Thymus (tissue), 11 donors: Measurements from ENCODE around the gene FAM13A. TPM values are rescaled to one million over a fixed set of nuclear protein-coding genes. Genes with fewer than 3 reads are reported as not detected.

Experiments
- DNase-seq, 9 donors: peaks; one replicate each; pipeline ENCODE4 v3.0.0-alpha.2; 2013; ENCODE audit warnings: low spot score in 9 of 9, low read depth in 6 of 9, missing footprints in 1 of 9
- H3K27ac ChIP-seq, 2 donors: one replicate each; pipeline ENCODE4 v1.5.1; 2013; ENCODE audit warnings: control low read depth in 1 of 2, low read depth in 1 of 2, low read length in 1 of 2, mild to moderate bottlenecking in 1 of 2, moderate library complexity in 1 of 2
- H3K27me3 ChIP-seq, 2 donors: one replicate each; pipeline ENCODE4 v1.5.1; 2013; ENCODE audit warnings: low read length in 1 of 2; ENCODE audit not compliant: control insufficient read depth in 2 of 2, insufficient read depth in 1 of 2
- H3K36me3 ChIP-seq, 2 donors: one replicate each; pipeline ENCODE4 v1.5.1; 2013; ENCODE audit warnings: low read length in 1 of 2, mild to moderate bottlenecking in 1 of 2, moderate library complexity in 1 of 2; ENCODE audit not compliant: control insufficient read depth in 2 of 2, insufficient read depth in 2 of 2
- H3K4me1 ChIP-seq, 2 donors: one replicate each; pipeline ENCODE4 v1.5.1; 2013; ENCODE audit warnings: low read length in 2 of 2; ENCODE audit not compliant: control insufficient read depth in 2 of 2, insufficient read depth in 2 of 2
- H3K4me3 ChIP-seq, 2 donors: one replicate each; pipeline ENCODE4 v1.5.1; 2013; ENCODE audit warnings: low read length in 2 of 2, control low read depth in 1 of 2, mild to moderate bottlenecking in 1 of 2
- H3K9me3 ChIP-seq, 2 donors: one replicate each; pipeline ENCODE4 v1.5.1; 2013; ENCODE audit warnings: low read length in 1 of 2, mild to moderate bottlenecking in 1 of 2; ENCODE audit not compliant: control insufficient read depth in 2 of 2, insufficient read depth in 1 of 2
- WGBS: extraction: QIAGEN DNeasy Blood & Tissue Kit; methylation state at CpG from one replicate; pipeline ENCODE4 v1.1.7; 2013; 5-methylcytosine and 5-hydroxymethylcytosine counted together
- polyA plus RNA-seq: library from polyadenylated mRNA; stranded (reverse); fragments of 200-250 nt; gene quantifications from one replicate; pipeline ENCODE4 v1.2.3, GENCODE V29; 2013
- total RNA-seq: library from RNA; stranded (reverse); fragments of 120-200 nt; gene quantifications from one replicate; pipeline ENCODE4 v1.2.4, GENCODE V29; 2013
- donor health status: healthy.

Gene FAM13A
- total and polyA plus RNA-seq, 2 donors: 9.0 to 9.3 TPM

DNA sequence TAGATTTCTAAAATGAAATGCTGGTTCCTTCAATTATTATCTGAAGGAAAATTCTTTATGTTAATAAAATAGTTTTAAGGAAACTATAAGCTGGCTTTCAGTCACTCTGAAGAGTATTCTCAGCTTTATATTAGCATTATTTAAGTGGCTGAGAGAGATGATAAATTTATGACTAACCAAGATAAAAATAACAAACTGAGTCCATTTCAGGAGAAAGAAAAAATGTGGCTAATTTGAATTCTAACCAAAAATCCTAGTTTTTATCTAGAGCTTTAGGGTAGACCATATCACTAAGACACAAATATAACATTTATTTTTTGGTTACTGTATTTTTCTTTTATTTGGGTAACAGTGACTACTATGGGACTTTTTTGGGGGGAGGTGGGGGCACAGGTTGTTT is 299.9 kb downstream of the FAM13A start:
- H3K4me3 ChIP-seq: no peak overlapping the region
- no peaks in the 10 kb centered on the region for H3K9me3 ChIP-seq
- no peaks in the 10 kb centered on the region for H3K27me3 ChIP-seq
- no peaks in the 10 kb centered on the region for H3K4me1 ChIP-seq
- no peak for DNase-seq
- H3K36me3 ChIP-seq: peaks cover 0 to 1% of the 10 kb centered on the region in 2 donors
- no peak overlapping the region for H3K27ac ChIP-seq

DNA sequence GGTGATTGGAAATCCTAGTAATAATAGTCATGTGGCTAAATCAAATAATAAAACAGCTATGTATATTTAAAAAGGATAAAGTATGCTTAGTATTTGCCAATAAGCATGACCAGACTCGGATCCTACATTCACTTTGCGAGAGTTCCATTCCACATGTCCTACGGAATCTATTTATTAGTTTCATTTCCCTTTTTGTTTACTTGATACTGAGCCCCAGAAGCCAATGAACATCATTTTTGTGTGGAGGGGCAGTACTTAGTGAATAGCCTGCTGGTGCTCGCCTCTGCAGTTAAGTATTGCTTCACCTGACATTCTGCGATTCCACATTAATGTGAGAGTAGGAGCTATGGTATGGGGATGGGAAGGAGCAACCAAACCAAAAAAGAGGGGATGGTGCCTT is 300.8 kb downstream of the FAM13A start:
- WGBS: 97% methylated on average over 5 of the region's 5 CpGs
- H3K27ac ChIP-seq: no peak overlapping the region
- no peaks in the 10 kb centered on the region for H3K36me3 ChIP-seq
- no peak overlapping the region for H3K4me3 ChIP-seq
- DNase-seq: no peak
- no peaks in the 10 kb centered on the region for H3K27me3 ChIP-seq
- H3K4me1 ChIP-seq: no peaks in the 10 kb centered on the region
- H3K9me3 ChIP-seq: no peaks in the 10 kb centered on the region

DNA sequence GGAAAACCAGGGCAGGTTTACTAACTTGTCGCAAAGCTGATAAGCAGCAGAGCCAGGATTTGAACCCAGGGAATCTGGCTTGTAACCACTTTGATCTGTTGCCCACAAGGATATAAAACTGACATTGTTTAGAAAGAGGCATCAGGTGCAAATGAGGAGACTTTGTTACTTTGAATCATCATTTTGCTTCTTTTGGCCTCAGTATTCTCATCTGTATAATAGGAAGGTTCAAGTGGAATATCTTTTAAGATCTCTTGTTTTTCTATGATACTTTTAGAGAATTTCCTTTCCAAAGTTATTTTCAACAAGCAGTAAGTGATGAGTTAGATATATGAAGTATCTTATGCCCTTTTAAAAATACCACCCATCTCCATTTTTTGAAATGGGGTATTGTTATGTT is 301.5 kb downstream of the FAM13A start:
- WGBS: 100% methylated on average over 1 of the region's 1 CpG
- H3K27ac ChIP-seq: no peak overlapping the region
- H3K4me1 ChIP-seq: no peaks in the 10 kb centered on the region
- no peak overlapping the region for H3K4me3 ChIP-seq
- H3K27me3 ChIP-seq: no peaks in the 10 kb centered on the region
- H3K36me3 ChIP-seq: no peaks in the 10 kb centered on the region
- no peak for DNase-seq
- no peaks in the 10 kb centered on the region for H3K9me3 ChIP-seq

DNA sequence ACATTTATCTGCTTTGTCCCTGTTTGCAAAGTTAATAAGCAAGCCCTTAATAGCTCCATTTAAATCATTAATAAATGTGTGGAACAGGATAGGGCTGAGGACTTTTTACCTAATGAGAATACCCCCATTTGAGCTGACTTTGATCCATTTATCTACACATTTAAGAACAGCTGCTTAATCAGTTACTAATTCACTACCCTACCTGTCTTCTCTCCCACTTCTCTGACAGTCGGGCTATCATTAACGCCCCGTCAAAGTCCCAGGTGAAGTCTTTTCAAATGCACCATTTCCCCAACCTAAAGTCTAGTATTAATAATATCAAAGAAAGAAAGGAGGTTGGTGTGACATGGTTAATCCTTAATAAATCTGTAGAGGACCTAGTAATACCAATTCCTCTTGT is 302.2 kb downstream of the FAM13A start:
- H3K9me3 ChIP-seq: no peaks in the 10 kb centered on the region
- peaks cover under 1 to 6% of the 10 kb centered on the region in 2 donors for H3K36me3 ChIP-seq
- over 99% methylated on average over 3 of the region's 3 CpGs for WGBS
- H3K27ac ChIP-seq: no peak overlapping the region
- no peaks in the 10 kb centered on the region for H3K4me1 ChIP-seq
- no peaks in the 10 kb centered on the region for H3K27me3 ChIP-seq
- DNase-seq: no peak
- no peak overlapping the region for H3K4me3 ChIP-seq

DNA sequence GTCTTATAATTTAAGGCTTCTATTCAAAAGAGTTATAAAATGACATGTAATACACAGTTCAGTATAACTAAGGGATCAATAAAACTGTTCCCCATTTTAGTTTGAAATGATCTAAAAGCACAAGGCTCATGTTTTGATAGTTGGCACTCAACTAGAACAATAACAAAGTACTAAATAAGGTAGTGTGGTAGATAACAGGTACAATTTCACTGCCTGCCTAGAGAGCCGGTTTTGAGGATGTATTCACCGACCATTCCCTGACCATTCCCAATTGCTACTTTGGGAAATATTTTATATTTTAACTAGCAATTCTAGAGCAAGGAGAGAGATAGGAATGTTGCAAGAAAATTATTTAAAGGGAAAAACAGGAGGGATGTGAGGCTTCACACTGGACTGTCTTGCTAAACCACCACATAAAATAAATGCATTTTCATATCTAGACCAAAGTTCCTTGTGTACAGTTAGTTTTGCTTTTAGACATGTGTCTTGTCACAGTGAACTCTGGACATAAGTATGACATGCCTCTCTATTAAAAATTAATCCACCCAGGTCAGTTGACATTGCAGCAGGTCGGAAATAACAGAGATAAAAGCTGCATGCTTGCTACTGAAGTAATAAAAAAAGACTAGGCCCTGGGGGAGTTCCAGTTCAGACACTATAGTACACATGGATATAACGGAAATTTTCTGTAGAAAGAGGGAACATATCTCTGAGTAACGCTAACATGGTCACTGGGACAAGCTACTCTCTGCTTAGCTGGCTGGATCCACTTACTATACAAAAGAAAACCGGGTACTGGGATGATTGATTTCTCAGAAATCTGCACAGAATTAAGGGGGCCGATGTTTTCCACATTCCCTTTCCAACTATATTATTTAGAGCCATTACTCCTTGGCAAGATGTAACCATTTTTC is 303.1 kb downstream of the FAM13A start:
- Histone ChIP-seq H3K27me3 (no peaks in the 10 kb centered on the region), H3K36me3 (peaks cover 4 to 14% of the 10 kb centered on the region in 2 donors), H3K4me3 (no peak overlapping the region), H3K27ac (no peak overlapping the region), H3K4me1 (no peaks in the 10 kb centered on the region), H3K9me3 (no peaks in the 10 kb centered on the region)
- 90% methylated on average over 7 of the region's 7 CpGs for WGBS
- DNase-seq: no peak

DNA sequence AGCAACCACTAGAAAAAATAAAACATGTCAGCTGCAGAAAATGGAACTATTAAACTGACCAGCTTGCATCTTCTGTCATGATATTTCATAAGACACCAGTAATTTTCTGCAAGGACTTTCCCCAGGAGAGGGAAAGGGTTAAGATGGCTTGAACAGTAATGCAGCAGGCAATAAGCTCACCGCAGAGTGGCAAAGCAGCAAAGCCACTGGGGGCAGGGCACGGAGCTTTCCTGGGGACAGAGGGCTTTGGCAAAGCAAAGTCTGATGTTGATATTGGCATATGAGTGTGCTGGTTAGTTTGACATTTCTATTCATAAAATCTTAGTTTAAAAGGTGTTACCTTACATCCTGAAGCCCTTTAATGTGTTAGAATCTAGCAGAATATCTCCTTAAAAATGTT is 304.2 kb downstream of the FAM13A start:
- H3K4me3 ChIP-seq: no peak overlapping the region
- peaks cover 4 to 21% of the 10 kb centered on the region in 2 donors for H3K36me3 ChIP-seq
- no peak for DNase-seq
- no peaks in the 10 kb centered on the region for H3K9me3 ChIP-seq
- no peaks in the 10 kb centered on the region for H3K4me1 ChIP-seq
- WGBS: 93% methylated on average over 2 of the region's 2 CpGs
- no peak overlapping the region for H3K27ac ChIP-seq
- H3K27me3 ChIP-seq: no peaks in the 10 kb centered on the region

DNA sequence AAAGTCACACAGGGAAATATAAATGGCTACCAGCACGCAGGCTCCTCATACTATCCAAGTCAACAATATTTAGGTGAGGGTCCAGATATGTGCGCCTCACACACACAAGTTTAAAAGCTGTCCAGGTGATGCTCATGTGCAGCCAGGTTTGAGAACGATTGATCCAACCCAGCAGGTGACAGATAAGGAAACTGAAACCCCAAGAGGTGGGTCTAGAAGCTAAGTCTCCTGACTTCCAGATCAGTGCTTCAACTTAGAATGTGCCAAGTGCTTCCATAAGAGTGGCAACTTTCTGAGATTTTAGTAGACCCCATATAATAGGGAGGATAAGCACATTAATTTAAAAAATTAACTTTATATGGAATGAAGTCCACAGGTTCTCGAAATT is 304.9 kb downstream of the FAM13A start:
- Histone ChIP-seq H3K4me1 (no peaks in the 10 kb centered on the region), H3K36me3 (peaks cover 8 to 28% of the 10 kb centered on the region in 2 donors), H3K27ac (no peak overlapping the region), H3K9me3 (no peaks in the 10 kb centered on the region), H3K27me3 (no peaks in the 10 kb centered on the region), H3K4me3 (no peak overlapping the region)
- DNase-seq: no peak
- WGBS: 96% methylated on average over 4 of the region's 4 CpGs

DNA sequence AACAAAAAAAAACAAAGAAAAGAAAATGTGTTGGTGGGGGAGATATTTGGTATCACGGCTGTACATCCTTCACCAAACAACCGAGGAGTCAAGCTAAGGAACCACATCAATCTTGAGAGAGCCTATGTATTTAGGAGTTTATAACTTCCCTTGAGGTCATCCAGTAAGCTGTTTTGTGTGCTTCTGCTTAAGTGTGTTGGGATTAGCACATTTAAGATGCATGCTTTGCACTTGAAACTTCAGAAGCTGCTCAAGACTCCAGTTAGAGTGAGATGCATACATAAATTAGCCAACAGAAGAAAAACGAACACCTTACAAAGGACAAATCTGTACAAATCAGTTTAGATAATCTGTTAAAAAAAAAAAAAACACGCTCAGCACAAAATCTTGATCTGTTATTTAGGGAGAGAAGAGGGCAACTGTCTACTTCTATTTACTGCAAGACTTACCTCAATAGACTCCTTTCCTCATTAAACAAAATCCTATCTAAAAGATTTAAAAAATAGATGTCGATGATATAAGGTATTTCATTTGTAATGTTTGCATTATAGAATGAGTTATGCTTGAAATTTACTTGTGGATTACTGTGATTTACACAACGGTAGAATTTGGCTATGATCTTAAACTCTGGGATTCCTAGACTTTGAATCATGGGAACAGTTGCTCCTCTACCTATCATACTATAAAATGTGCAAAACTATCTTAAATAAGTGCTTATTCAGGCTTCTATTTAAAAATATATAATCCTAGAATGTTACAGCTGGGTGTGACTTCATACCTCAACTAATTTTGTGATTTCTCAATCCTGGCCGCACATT is 305.5 kb downstream of the FAM13A start:
- DNase-seq: no peak
- no peaks in the 10 kb centered on the region for H3K27me3 ChIP-seq
- H3K9me3 ChIP-seq: no peaks in the 10 kb centered on the region
- no peak overlapping the region for H3K4me3 ChIP-seq
- H3K36me3 ChIP-seq: peaks cover 8 to 28% of the 10 kb centered on the region in 2 donors
- H3K4me1 ChIP-seq: no peaks in the 10 kb centered on the region
- WGBS: 98% methylated on average over 7 of the region's 7 CpGs
- H3K27ac ChIP-seq: no peak overlapping the region

DNA sequence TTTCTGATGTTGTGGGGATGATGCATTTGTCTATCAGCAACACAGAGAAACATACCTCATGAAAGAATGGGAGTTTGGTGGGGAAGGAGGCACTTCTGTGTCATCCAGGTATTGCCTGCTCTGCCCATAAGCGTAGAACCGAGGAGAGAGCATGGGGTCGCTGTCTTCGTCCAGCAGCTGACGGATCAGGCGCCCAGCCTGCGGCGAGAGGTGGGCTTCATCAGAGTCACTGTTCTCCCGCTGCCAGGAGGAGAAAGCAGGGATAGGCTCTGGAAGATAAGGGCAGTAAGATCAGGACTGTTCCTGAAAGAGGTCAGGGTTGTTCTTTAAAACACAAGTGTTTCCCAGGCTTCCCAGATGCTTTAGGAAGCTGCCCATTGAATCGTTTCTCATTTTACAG is 306.6 kb downstream of the FAM13A start:
- 98% methylated on average over 10 of the region's 10 CpGs for WGBS
- Histone ChIP-seq H3K4me3 (no peak overlapping the region), H3K36me3 (peaks cover 8 to 31% of the 10 kb centered on the region in 2 donors), H3K9me3 (no peaks in the 10 kb centered on the region), H3K4me1 (no peaks in the 10 kb centered on the region), H3K27me3 (no peaks in the 10 kb centered on the region), H3K27ac (no peak overlapping the region)
- DNase-seq: no peak
